HCT116 (cell line): ENCODE results near the gene AOC2. TPM values are rescaled to one million over a fixed set of nuclear protein-coding genes. Genes with fewer than 3 reads are reported as not detected.

ENCODE experiments used
- ATAC-seq: fragments of 200-7000 bp; cut with Tn5 transposase; 2 replicates; pipeline ENCODE4 v1.9.1; 2020; ENCODE audit warnings: mild to moderate bottlenecking, moderate library complexity
- BruUV-seq: library from RNA; stranded (reverse); fragments of 400-500 nt; replicated peaks from 2 replicates; lab custom pipeline; 2021; lab: Mats Ljungman, UMichigan
- CTCF ChIA-PET: fragments of 300-600 bp; sonication (Branson Sonifier 250); formaldehyde crosslinking; loops from one replicate; lab custom pipeline; 2021; ENCODE audit warnings: antibody characterized with exemption; lab: Charles Lee
- POLR2A ChIA-PET: fragments of 300-600, 350-600 bp; sonication (Branson Sonifier 250); formaldehyde crosslinking; loops from one replicate; lab custom pipeline; 2021; ENCODE audit warnings: antibody characterized with exemption; lab: Charles Lee
- RAD21 ChIA-PET, 2 experiments: fragments of 300-600 bp; sonication (Branson Sonifier 250); formaldehyde crosslinking; loops; one replicate each; lab custom pipeline; 2023; ENCODE audit warnings: low total read pairs in 2 of 2; ENCODE audit not compliant: uncharacterized antibody in 2 of 2, unreplicated experiment in 2 of 2, low non-redundant PET in 1 of 2; lab: Charles Lee
- DNase-seq: peaks from one replicate; pipeline ENCODE4 v3.0.0-alpha.2; 2010; ENCODE audit warnings: low read depth, low spot score
- H2AFZ ChIP-seq: fragments of 200-600 bp; shearing (Covaris generic), sonication (generic); 2 replicates; pipeline ENCODE4 v1.6.1; 2017; ENCODE audit warnings: low read depth, mixed run types, mixed read lengths, antibody characterized with exemption, low read length; ENCODE audit not compliant: poor library complexity, severe bottlenecking
- H3K27ac ChIP-seq: 2 replicates; pipeline ENCODE4 v1.5.1; 2012; ENCODE audit warnings: low read depth, low read length
- H3K27me3 ChIP-seq: fragments of 200-600 bp; sonication (generic); 2 replicates; pipeline ENCODE4 v1.6.1; 2016; ENCODE audit warnings: mixed run types, low read length, mixed read lengths; ENCODE audit not compliant: insufficient read depth
- H3K36me3 ChIP-seq, 2 experiments: fragments of 200-500 bp in 1 of 2; fragments of 200-600 bp in 1 of 2; sonication (Bioruptor generic) in 1 of 2; sonication (generic) in 1 of 2; 2 replicates each; pipeline versions ENCODE4 v1.5.1 to v1.6.1; 2014 to 2016; ENCODE audit warnings: low read length in 2 of 2, inconsistent platforms in 1 of 2, mixed read lengths in 1 of 2, mixed run types in 1 of 2; ENCODE audit not compliant: insufficient read depth in 2 of 2, control insufficient read depth in 1 of 2
- H3K4me1 ChIP-seq, 2 experiments: fragments of 200-600 bp in 1 of 2; sonication (generic) in 1 of 2; 2 replicates each; pipeline versions ENCODE4 v1.5.1 to v1.6.1; 2012 to 2017; ENCODE audit warnings: low read length in 2 of 2, inconsistent platforms in 1 of 2, mild to moderate bottlenecking in 1 of 2, mixed read lengths in 1 of 2, mixed run types in 1 of 2, moderate library complexity in 1 of 2; ENCODE audit not compliant: insufficient read depth in 2 of 2, control insufficient read depth in 1 of 2
- H3K4me2 ChIP-seq: fragments of 200-600 bp; sonication (generic); 2 replicates; pipeline ENCODE4 v1.6.1; 2017; ENCODE audit warnings: mixed run types, low read length, mixed read lengths
- H3K4me3 ChIP-seq, 2 experiments: fragments of 200-600 bp in 1 of 2; sonication (generic) in 1 of 2; replicated peaks in 1 of 2; 2 replicates each; pipeline ENCODE4 v1.5.1; 2011 to 2016; ENCODE audit warnings: low read length in 2 of 2, control low read depth in 1 of 2, low read depth in 1 of 2, mild to moderate bottlenecking in 1 of 2, mixed read lengths in 1 of 2, mixed run types in 1 of 2
- H3K79me2 ChIP-seq: fragments of 200-600 bp; sonication (generic); 2 replicates; pipeline ENCODE4 v1.6.1; 2017; ENCODE audit warnings: mild to moderate bottlenecking, mixed run types, low read length, moderate library complexity, mixed read lengths; ENCODE audit not compliant: insufficient read depth
- H3K9ac ChIP-seq: fragments of 200-600 bp; sonication (generic); 2 replicates; pipeline ENCODE4 v1.6.1; 2016; ENCODE audit warnings: low read length, mixed read lengths
- H3K9me2 ChIP-seq: fragments of 200-600 bp; sonication (generic), shearing (Covaris generic); 2 replicates; pipeline ENCODE4 v1.6.1; 2017; ENCODE audit warnings: mixed run types, mild to moderate bottlenecking, moderate library complexity; ENCODE audit not compliant: insufficient read depth
- H3K9me3 ChIP-seq, 2 experiments: fragments of 200-500 bp in 1 of 2; fragments of 200-600 bp in 1 of 2; sonication (Bioruptor generic) in 1 of 2; sonication (generic) in 1 of 2; 2 replicates each; pipeline ENCODE4 v1.6.1; 2014 to 2017; ENCODE audit warnings: low read length in 2 of 2, mixed read lengths in 2 of 2, inconsistent platforms in 1 of 2, low read depth in 1 of 2, mild to moderate bottlenecking in 1 of 2, mixed run types in 1 of 2, moderate library complexity in 1 of 2; ENCODE audit not compliant: control insufficient read depth in 1 of 2, insufficient read depth in 1 of 2
- H4K20me1 ChIP-seq: fragments of 200-600 bp; sonication (generic), shearing (Covaris generic); 2 replicates; pipeline ENCODE4 v1.6.1; 2017; ENCODE audit warnings: mixed run types, mild to moderate bottlenecking, moderate library complexity; ENCODE audit not compliant: insufficient read depth
- EGR1 ChIP-seq: IDR thresholded peaks from 2 replicates; pipeline ENCODE4 v1.6.1; 2012; ENCODE audit warnings: low read depth
- EZH2 ChIP-seq: fragments of 200-600 bp; sonication (generic); IDR thresholded peaks from 2 replicates; pipeline ENCODE4 v1.6.1; 2017; ENCODE audit warnings: antibody characterized with exemption, mixed run types
- EZH2phosphoT487 ChIP-seq: fragments of 200-600 bp; IDR thresholded peaks from 2 replicates; pipeline ENCODE4 v1.6.1; 2018; ENCODE audit warnings: antibody characterized with exemption, borderline replicate concordance
- MAX ChIP-seq: IDR thresholded peaks from 2 replicates; pipeline ENCODE4 v1.6.1; 2012
- POLR2A ChIP-seq: IDR thresholded peaks from 2 replicates; pipeline ENCODE4 v1.7.0; 2011; ENCODE audit warnings: borderline replicate concordance; ENCODE audit not compliant: insufficient read depth, insufficient read length; ENCODE audit errors: extremely low read depth
- POLR2AphosphoS5 ChIP-seq: IDR thresholded peaks from 2 replicates; pipeline ENCODE4 v1.6.1; 2011; ENCODE audit warnings: mild to moderate bottlenecking, low read depth, low read length, moderate library complexity
- RAD21 ChIP-seq: IDR thresholded peaks from 2 replicates; pipeline ENCODE4 v1.6.1; 2012; ENCODE audit warnings: low read depth, mild to moderate bottlenecking
- REST ChIP-seq: IDR thresholded peaks from 2 replicates; pipeline ENCODE4 v1.6.1; 2012; ENCODE audit warnings: low read depth
- SIN3A ChIP-seq: IDR thresholded peaks from 2 replicates; pipeline ENCODE4 v1.6.1; 2012; ENCODE audit warnings: low read depth
- SRF ChIP-seq: IDR thresholded peaks from 2 replicates; pipeline ENCODE4 v1.6.1; 2012; ENCODE audit warnings: low read depth
- TCF7L2 ChIP-seq: IDR thresholded peaks from 2 replicates; pipeline ENCODE4 v1.7.0; 2011; ENCODE audit warnings: borderline replicate concordance, inconsistent platforms; ENCODE audit not compliant: insufficient read depth, insufficient read length; ENCODE audit errors: extremely low read depth
- intact Hi-C: fragments of 100-400 bp; cut with micrococcal nuclease; formaldehyde crosslinking; loops from 2 replicates; pipeline ENCODE4 v1.10.0; 2022
- total RNA-seq: library from RNA; stranded (reverse); gene quantifications from one replicate; pipeline ENCODE4 v1.2.1, GENCODE V29; 2021; ENCODE audit not compliant: unreplicated experiment
- TF ChIP-seq, protein P1 (sequence below), 3 experiments: fragments of 200-600 bp in 1 of 3; sonication (generic) in 1 of 3; IDR thresholded peaks in 2 of 3; conservative IDR thresholded peaks in 1 of 3; 2 replicates each; pipeline ENCODE4 v1.5.1; 2012 to 2017; ENCODE audit warnings: low read depth in 2 of 3, low read length in 2 of 3, antibody characterized with exemption in 1 of 3, borderline replicate concordance in 1 of 3, control low read depth in 1 of 3, mild to moderate bottlenecking in 1 of 3, mixed read lengths in 1 of 3, mixed run types in 1 of 3, moderate library complexity in 1 of 3; ENCODE audit not compliant: insufficient read depth in 1 of 3

AOC2 gene
- total RNA-seq, 1 experiment from 2014 or later: 8.0 TPM

GRCh38 chr17:42797067-42798007 is 47.0 kb upstream of the AOC2 start (continued):
- TF ChIP-seq, protein P1, sequence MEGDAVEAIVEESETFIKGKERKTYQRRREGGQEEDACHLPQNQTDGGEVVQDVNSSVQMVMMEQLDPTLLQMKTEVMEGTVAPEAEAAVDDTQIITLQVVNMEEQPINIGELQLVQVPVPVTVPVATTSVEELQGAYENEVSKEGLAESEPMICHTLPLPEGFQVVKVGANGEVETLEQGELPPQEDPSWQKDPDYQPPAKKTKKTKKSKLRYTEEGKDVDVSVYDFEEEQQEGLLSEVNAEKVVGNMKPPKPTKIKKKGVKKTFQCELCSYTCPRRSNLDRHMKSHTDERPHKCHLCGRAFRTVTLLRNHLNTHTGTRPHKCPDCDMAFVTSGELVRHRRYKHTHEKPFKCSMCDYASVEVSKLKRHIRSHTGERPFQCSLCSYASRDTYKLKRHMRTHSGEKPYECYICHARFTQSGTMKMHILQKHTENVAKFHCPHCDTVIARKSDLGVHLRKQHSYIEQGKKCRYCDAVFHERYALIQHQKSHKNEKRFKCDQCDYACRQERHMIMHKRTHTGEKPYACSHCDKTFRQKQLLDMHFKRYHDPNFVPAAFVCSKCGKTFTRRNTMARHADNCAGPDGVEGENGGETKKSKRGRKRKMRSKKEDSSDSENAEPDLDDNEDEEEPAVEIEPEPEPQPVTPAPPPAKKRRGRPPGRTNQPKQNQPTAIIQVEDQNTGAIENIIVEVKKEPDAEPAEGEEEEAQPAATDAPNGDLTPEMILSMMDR (IDR thresholded peaks at IDR 0.05 in 2 of 3, conservative IDR thresholded peaks at IDR 0.05 in 1 of 3; ENCODE audit: borderline replicate concordance in 1 of 3, insufficient read depth in 1 of 3, low read depth in 2 of 3, low read length in 2 of 3): no peak
- TF ChIP-seq SIN3A (no peak), RAD21 (no peak), EZH2 (no peak), MAX (no peak), POLR2AphosphoS5 (no peak; the same call in 1 of the 2 replicates), EZH2phosphoT487 (no peak)

GRCh38 chr17:42798011-42798382 is 46.4 kb upstream of the AOC2 start:
- POLR2A ChIA-PET: interaction anchor here (1.0 kb wide), 1 partner anchor 26 kb away, joined by 3 read pairs; the partner anchor contains the start of gene BECN1
- CTCF ChIA-PET: interaction anchor here (0.8 to 1.5 kb wide), 4 partner anchors 20 to 220 kb away, joined by 3 to 8 read pairs (median 4); partner anchors contain the start of gene BECN1
- Histone ChIP-seq H3K9ac (peak overlapping the region; percentile 83), H3K9me3 (no peaks in the 10 kb centered on the region), H3K4me1 (peaks cover 4 to 9% of the 10 kb centered on the region in 2 experiments; a peak in 2 of 4 replicates), H3K36me3 (no peaks in the 10 kb centered on the region), H3K4me2 (peak overlapping the region; percentile 85), H3K79me2 (peaks cover 8% of the 10 kb centered on the region; the same call in 1 of the 2 replicates), H2AFZ (peak overlapping the region; percentile 52), H3K4me3 (peak overlapping the region; percentile 83 to 88), H3K27me3 (no peaks in the 10 kb centered on the region), H3K27ac (peak overlapping the region; percentile 26), H3K9me2 (no peaks in the 10 kb centered on the region), H4K20me1 (no peaks in the 10 kb centered on the region)
- TF ChIP-seq TCF7L2 (no peak), SIN3A (no peak), REST (no peak), SRF (no peak), POLR2A (no peak), RAD21 (no peak), EGR1 (no peak)
- DNase-seq (no peak), ATAC-seq (no peak)
- RAD21 ChIA-PET: interaction anchor here in 1 of 2 experiments (0.6 kb wide), 1 partner anchor 48 kb away, joined by 8 read pairs; no protein-coding TSS in a partner anchor
- intact Hi-C loops: no loop called here
- no TSS peak for BruUV-seq
